Mesendoderm (in vitro differentiated cells): ENCODE results near the gene BACH1.

Experiments used
- DNase-seq: peaks from one replicate; pipeline ENCODE4 v3.0.0; 2013
- H2AK5ac ChIP-seq: 2 replicates; pipeline ENCODE4 v1.6.1; 2013; ENCODE audit warnings: low read length, inconsistent platforms
- H2BK120ac ChIP-seq: 2 replicates; pipeline ENCODE4 v1.6.1; 2013; ENCODE audit warnings: low read depth, mild to moderate bottlenecking, low read length, moderate library complexity, mixed read lengths
- H2BK15ac ChIP-seq: replicated peaks from 2 replicates; pipeline ENCODE4 v1.6.1; 2013; ENCODE audit warnings: low read depth, mild to moderate bottlenecking, moderate library complexity
- H2BK5ac ChIP-seq: 2 replicates; pipeline ENCODE4 v1.6.1; 2013; ENCODE audit warnings: low read length, inconsistent platforms
- H3K18ac ChIP-seq: 2 replicates; pipeline ENCODE4 v1.6.1; 2013; ENCODE audit warnings: mild to moderate bottlenecking, low read length, mixed read lengths
- H3K23ac ChIP-seq: one replicate; pipeline ENCODE4 v1.6.1; 2013; ENCODE audit warnings: low read length
- H3K27ac ChIP-seq: 2 replicates; pipeline ENCODE4 v1.5.1; 2013; ENCODE audit warnings: low read depth, mild to moderate bottlenecking, inconsistent platforms, low read length, moderate library complexity
- H3K27me3 ChIP-seq: 2 replicates; pipeline ENCODE4 v1.6.1; 2013; ENCODE audit warnings: low read length, control low read depth, mild to moderate bottlenecking, inconsistent platforms; ENCODE audit not compliant: insufficient read depth, poor library complexity
- H3K36me3 ChIP-seq: 2 replicates; pipeline ENCODE4 v1.6.1; 2013; ENCODE audit warnings: low read length, inconsistent platforms; ENCODE audit not compliant: control insufficient read depth, insufficient read depth
- H3K4ac ChIP-seq: one replicate; pipeline ENCODE4 v1.6.1; 2013; ENCODE audit warnings: low read depth, mild to moderate bottlenecking, low read length, moderate library complexity
- H3K4me1 ChIP-seq: 2 replicates; pipeline ENCODE4 v1.6.1; 2013; ENCODE audit warnings: low read depth, low read length, inconsistent platforms; ENCODE audit not compliant: control insufficient read depth
- H3K4me2 ChIP-seq: 2 replicates; pipeline ENCODE4 v1.6.1; 2013; ENCODE audit warnings: low read length
- H3K4me3 ChIP-seq: 2 replicates; pipeline ENCODE4 v1.5.1; 2013; ENCODE audit warnings: mild to moderate bottlenecking, low read length
- H3K56ac ChIP-seq: one replicate; pipeline ENCODE4 v1.6.1; 2013; ENCODE audit warnings: low read length
- H3K79me1 ChIP-seq: 2 replicates; pipeline ENCODE4 v1.6.1; 2013; ENCODE audit warnings: low read length, inconsistent platforms
- H3K79me2 ChIP-seq: 2 replicates; pipeline ENCODE4 v1.6.1; 2013; ENCODE audit warnings: mild to moderate bottlenecking, low read length; ENCODE audit not compliant: control insufficient read depth, insufficient read depth
- H3K9ac ChIP-seq: 2 replicates; pipeline ENCODE4 v1.6.1; 2013; ENCODE audit warnings: low read length, inconsistent platforms
- H4K5ac ChIP-seq: one replicate; pipeline ENCODE4 v1.6.1; 2013; ENCODE audit warnings: low read length
- H4K8ac ChIP-seq: one replicate; pipeline ENCODE4 v1.6.1; 2013; ENCODE audit warnings: low read depth, mild to moderate bottlenecking, control low read depth, low read length, moderate library complexity
- WGBS: extraction: QIAGEN DNeasy Blood & Tissue Kit; methylation state at CpG from one replicate; pipeline ENCODE4 v1.1.7; 2013; ENCODE audit warnings: low lambda C conversion rate, missing lambda C conversion rate; ENCODE audit not compliant: insufficient coverage; ENCODE audit errors: extremely low coverage; 5-methylcytosine and 5-hydroxymethylcytosine counted together

Gene BACH1

DNA sequence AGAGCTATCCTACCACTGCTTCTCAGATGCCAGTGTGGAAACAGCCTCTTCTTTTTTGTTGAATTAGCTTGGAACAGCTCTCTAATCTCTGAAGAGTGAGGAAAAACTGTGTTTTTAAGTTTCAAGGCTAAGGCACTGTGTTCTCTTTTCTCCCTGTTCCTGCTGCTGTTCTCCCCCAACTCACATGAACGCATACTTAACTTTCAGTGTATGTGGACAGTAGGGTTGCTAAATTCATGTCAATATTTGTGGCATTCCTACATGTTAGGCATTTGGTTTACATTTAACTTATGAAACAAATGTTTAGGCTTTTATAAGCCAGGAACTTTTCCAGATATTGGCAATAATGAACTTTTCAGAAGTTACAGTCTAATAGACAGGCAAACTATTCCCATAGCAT, 6.8 kb downstream of the BACH1 start:
- Histone ChIP-seq H3K18ac (peak overlapping the region; percentile 60), H3K23ac (no peak overlapping the region), H3K27ac (no peak overlapping the region), H3K79me2 (peaks cover 75% of the 10 kb centered on the region), H3K79me1 (peaks cover 26% of the 10 kb centered on the region), H3K27me3 (no peaks in the 10 kb centered on the region), H3K56ac (no peak overlapping the region), H3K36me3 (no peaks in the 10 kb centered on the region), H4K5ac (no peak overlapping the region), H4K8ac (peak overlapping the region; percentile 56), H2AK5ac (no peak overlapping the region), H3K4me1 (peaks cover 25% of the 10 kb centered on the region), H2BK15ac (no peak overlapping the region), H3K4ac (no peak overlapping the region), H3K9ac (no peak overlapping the region), H3K4me3 (no peak overlapping the region), H2BK120ac (no peak overlapping the region), H3K4me2 (no peak overlapping the region), H2BK5ac (no peak overlapping the region)
- DNase-seq, result no peak
- no CpG with 5 or more reads among the region's 1 CpG for WGBS

- Histone ChIP-seq H3K79me2 (peaks cover 71% of the 10 kb centered on the region), H3K9ac (no peak overlapping the region), H4K5ac (no peak overlapping the region), H3K27me3 (no peaks in the 10 kb centered on the region), H3K4me1 (peaks cover 21% of the 10 kb centered on the region), H3K27ac (no peak overlapping the region), H3K18ac (no peak overlapping the region), H4K8ac (no peak overlapping the region), H2BK5ac (no peak overlapping the region), H3K36me3 (no peaks in the 10 kb centered on the region), H3K4ac (no peak overlapping the region), H2AK5ac (no peak overlapping the region), H3K4me3 (no peak overlapping the region), H3K4me2 (no peak overlapping the region), H3K23ac (no peak overlapping the region), H2BK15ac (no peak overlapping the region), H2BK120ac (no peak overlapping the region), H3K56ac (no peak overlapping the region), H3K79me1 (peaks cover 23% of the 10 kb centered on the region)
- no CpG with 5 or more reads among the region's 3 CpGs for WGBS
- no peak for DNase-seq
These were observed 8.2 kb downstream of the BACH1 start for GRCh38 chr21:29306920-29307319.

GRCh38 chr21:29307718-29308455, 9.2 kb downstream of the BACH1 start:
- no peak overlapping the region for H4K5ac ChIP-seq

GRCh38 chr21:29308456-29308783, 9.7 kb downstream of the BACH1 start:
- DNase-seq, result no peak
- Histone ChIP-seq H3K4me1 (peaks cover 15% of the 10 kb centered on the region), H4K8ac (no peak overlapping the region), H3K4ac (no peak overlapping the region), H3K4me2 (no peak overlapping the region), H3K79me2 (peaks cover 66% of the 10 kb centered on the region), H3K18ac (no peak overlapping the region), H3K56ac (no peak overlapping the region), H2AK5ac (no peak overlapping the region), H3K36me3 (no peaks in the 10 kb centered on the region), H3K79me1 (peaks cover 16% of the 10 kb centered on the region), H2BK5ac (no peak overlapping the region), H2BK120ac (no peak overlapping the region), H4K5ac (no peak overlapping the region), H3K4me3 (no peak overlapping the region), H3K23ac (no peak overlapping the region), H3K9ac (no peak overlapping the region), H3K27ac (no peak overlapping the region), H2BK15ac (no peak overlapping the region), H3K27me3 (no peaks in the 10 kb centered on the region)
- WGBS, result no CpG with 5 or more reads among the region's 2 CpGs

More at GRCh38 chr21:29307718-29308455, 9.2 kb downstream of the BACH1 start:
- Histone ChIP-seq H3K23ac (no peak overlapping the region), H3K79me1 (peaks cover 16% of the 10 kb centered on the region), H3K18ac (no peak overlapping the region), H3K4me1 (peaks cover 15% of the 10 kb centered on the region), H3K27ac (no peak overlapping the region), H3K36me3 (no peaks in the 10 kb centered on the region), H2AK5ac (no peak overlapping the region), H2BK120ac (no peak overlapping the region), H3K27me3 (no peaks in the 10 kb centered on the region), H3K4ac (no peak overlapping the region), H3K56ac (no peak overlapping the region), H3K79me2 (peaks cover 68% of the 10 kb centered on the region), H2BK5ac (no peak overlapping the region), H3K4me3 (no peak overlapping the region), H4K8ac (no peak overlapping the region), H3K9ac (no peak overlapping the region), H2BK15ac (no peak overlapping the region), H3K4me2 (no peak overlapping the region)
- DNase-seq, result no peak
- WGBS, result 100% methylated on average over 1 of the region's 3 CpGs

GRCh38 chr21:29309703-29310102, 11.0 kb downstream of the BACH1 start:
- Histone ChIP-seq H3K4me1 (peaks cover 12% of the 10 kb centered on the region), H3K36me3 (no peaks in the 10 kb centered on the region), H3K27ac (no peak overlapping the region), H2BK120ac (no peak overlapping the region), H3K56ac (no peak overlapping the region), H3K4me2 (no peak overlapping the region), H3K4ac (no peak overlapping the region), H3K27me3 (no peaks in the 10 kb centered on the region), H2BK5ac (no peak overlapping the region), H3K79me2 (peaks cover 57% of the 10 kb centered on the region), H4K8ac (no peak overlapping the region), H2BK15ac (no peak overlapping the region), H4K5ac (no peak overlapping the region), H3K9ac (no peak overlapping the region), H3K23ac (no peak overlapping the region), H3K4me3 (no peak overlapping the region), H3K79me1 (peaks cover 16% of the 10 kb centered on the region), H3K18ac (no peak overlapping the region), H2AK5ac (no peak overlapping the region)
- no peak for DNase-seq
- WGBS, result no CpG with 5 or more reads among the region's 2 CpGs

- no peak overlapping the region for H2BK15ac ChIP-seq
- H3K4me1 ChIP-seq, result peaks cover 10% of the 10 kb centered on the region
- no peak overlapping the region for H2BK120ac ChIP-seq
- no CpG with 5 or more reads among the region's 2 CpGs for WGBS
- DNase-seq, result no peak
- no peak overlapping the region for H3K4me2 ChIP-seq
- no peak overlapping the region for H2AK5ac ChIP-seq
- peak overlapping the region; percentile 82 for H4K8ac ChIP-seq
- H3K27ac ChIP-seq, result no peak overlapping the region
- H3K79me2 ChIP-seq, result peaks cover 50% of the 10 kb centered on the region
- H4K5ac ChIP-seq, result no peak overlapping the region
- no peak overlapping the region for H3K56ac ChIP-seq
- H3K79me1 ChIP-seq, result peaks cover 20% of the 10 kb centered on the region
- no peak overlapping the region for H3K4ac ChIP-seq
- H3K4me3 ChIP-seq, result no peak overlapping the region
- H3K36me3 ChIP-seq, result no peaks in the 10 kb centered on the region
- no peak overlapping the region for H3K9ac ChIP-seq
- no peak overlapping the region for H2BK5ac ChIP-seq
- H3K27me3 ChIP-seq, result no peaks in the 10 kb centered on the region
- H3K23ac ChIP-seq, result no peak overlapping the region
- H3K18ac ChIP-seq, result no peak overlapping the region
These were observed 13.1 kb downstream of the BACH1 start for GRCh38 chr21:29311802-29312201.
